K562 (cell line): ENCODE data around the gene CBX3. TPM values are rescaled to one million over a fixed set of nuclear protein-coding genes. Genes with fewer than 3 reads are reported as not detected.

Source experiments
- HMGXB4 ChIP-seq: sonication (generic); formaldehyde crosslinking; IDR thresholded peaks from 2 replicates; pipeline ENCODE4 v1.8.1; 2023; ENCODE audit warnings: mild to moderate bottlenecking, missing genetic modification reagents
- IRF1 ChIP-seq: sonication (generic); formaldehyde crosslinking; IDR thresholded peaks from 2 replicates; pipeline ENCODE4 v1.8.0; 2022; ENCODE audit warnings: missing genetic modification reagents, mild to moderate bottlenecking, borderline replicate concordance
- MED1 ChIP-seq: sonication (generic); formaldehyde crosslinking; IDR thresholded peaks from 2 replicates; pipeline ENCODE4 v1.8.1; 2023; ENCODE audit warnings: missing genetic modification reagents, borderline replicate concordance
- MGA ChIP-seq: fragments of 450-650 bp; IDR thresholded peaks from 2 replicates; pipeline ENCODE4 v1.6.1; 2016; ENCODE audit warnings: mild to moderate bottlenecking, moderate library complexity
- PHF20 ChIP-seq: fragments of 450-650 bp; IDR thresholded peaks from 2 replicates; pipeline ENCODE4 v1.6.1; 2018; ENCODE audit not compliant: partially characterized antibody
- RBM15 ChIP-seq: fragments of 200-400 bp; formaldehyde crosslinking; IDR thresholded peaks from 2 replicates; pipeline ENCODE4 v1.6.1; 2018; ENCODE audit warnings: mild to moderate bottlenecking, low read length, moderate library complexity; ENCODE audit not compliant: insufficient read depth
- TAF7 ChIP-seq: fragments of 450-650 bp; IDR thresholded peaks from 2 replicates; pipeline ENCODE4 v1.6.1; 2016; ENCODE audit warnings: missing genetic modification characterization, missing compliant biosample characterization
- ZBTB34 ChIP-seq: fragments of 250-450 bp; sonication (Bioruptor Pico); IDR thresholded peaks from 2 replicates; pipeline ENCODE4 v1.8.0; 2021; ENCODE audit warnings: mild to moderate bottlenecking, moderate library complexity
- ZKSCAN8 ChIP-seq: fragments of 200-800 bp; sonication (Bioruptor generic); IDR thresholded peaks from 2 replicates; pipeline ENCODE4 v1.6.1; 2016; ENCODE audit warnings: missing genetic modification characterization, missing compliant biosample characterization
- ZNF561 ChIP-seq: fragments of 450-650 bp; formaldehyde crosslinking; conservative IDR thresholded peaks from 2 replicates; pipeline ENCODE4 v1.4.0; 2020; ENCODE audit warnings: mild to moderate bottlenecking, moderate library complexity
- polyA plus RNA-seq, 8 experiments: library from polyadenylated mRNA; depleted of rRNA in 4 of 8; stranded (reverse) in 5 of 8; unstranded in 3 of 8; fragments of >200 nt; fragmentation: Nextera tagmentation in 2 of 8; fragmentation: Illumina TruSeq in 1 of 8; extraction: Ambion mirVana in 2 of 8; extraction: Trizol in 1 of 8; gene quantifications; 2 replicates each; pipeline versions ENCODE4 v1.2.1 to v1.2.3, GENCODE V29; 2011 to 2014; ENCODE audit warnings: inconsistent platforms in 1 of 8, missing spikeins in 1 of 8
- total RNA-seq, 7 experiments: library from RNA; depleted of rRNA in 6 of 7; stranded (reverse); fragments of >200 nt in 6 of 7; fragmentation: Illumina TruSeq in 2 of 7; extraction: Trizol in 2 of 7; gene quantifications; 2 replicates each; pipeline versions ENCODE4 v1.2.1 to v1.2.3, GENCODE V29; 2011 to 2021; ENCODE audit warnings: low replicate concordance in 1 of 7

CBX3 gene
- total and polyA plus RNA-seq, 9 of the 15 experiments (the other 6 are each of a cell fraction or from before 2014, with no cell fraction given): 198 to 413 (median 328) TPM

- TF ChIP-seq ZKSCAN8 (CRISPR knock-in tag): no peak
- TF ChIP-seq PHF20: peak; percentile 55
- no peak for TF ChIP-seq MED1 (CRISPR knock-in tag)
- TF ChIP-seq MGA: no peak; the same call in 1 of the 2 replicates
- no peak for TF ChIP-seq ZNF561
- peak; percentile 61; the same call in 1 of the 2 replicates for TF ChIP-seq HMGXB4 (CRISPR knock-in tag)
- TF ChIP-seq ZBTB34 (CRISPR knock-in tag): no peak
- peak; percentile 97 for TF ChIP-seq TAF7 (tag)
- no peak; the same call in 1 of the 2 replicates for TF ChIP-seq RBM15
- 0 out of 2 replicates have a peak, but pooled peaks have one; percentile 16 for TF ChIP-seq IRF1 (CRISPR knock-in tag)
Measured at GRCh38 chr7:26200444-26201246, 900 bp upstream of the CBX3 start, which contains the start of gene HNRNPA2B1 (continued).
